ENCODE results near the gene RPS6KA2. TPM values are rescaled to one million over a fixed set of nuclear protein-coding genes. Genes with fewer than 3 reads are reported as not detected.

Gene RPS6KA2
- total RNA-seq, 1 experiment from 2014 or later, result 7.3 TPM

DNA sequence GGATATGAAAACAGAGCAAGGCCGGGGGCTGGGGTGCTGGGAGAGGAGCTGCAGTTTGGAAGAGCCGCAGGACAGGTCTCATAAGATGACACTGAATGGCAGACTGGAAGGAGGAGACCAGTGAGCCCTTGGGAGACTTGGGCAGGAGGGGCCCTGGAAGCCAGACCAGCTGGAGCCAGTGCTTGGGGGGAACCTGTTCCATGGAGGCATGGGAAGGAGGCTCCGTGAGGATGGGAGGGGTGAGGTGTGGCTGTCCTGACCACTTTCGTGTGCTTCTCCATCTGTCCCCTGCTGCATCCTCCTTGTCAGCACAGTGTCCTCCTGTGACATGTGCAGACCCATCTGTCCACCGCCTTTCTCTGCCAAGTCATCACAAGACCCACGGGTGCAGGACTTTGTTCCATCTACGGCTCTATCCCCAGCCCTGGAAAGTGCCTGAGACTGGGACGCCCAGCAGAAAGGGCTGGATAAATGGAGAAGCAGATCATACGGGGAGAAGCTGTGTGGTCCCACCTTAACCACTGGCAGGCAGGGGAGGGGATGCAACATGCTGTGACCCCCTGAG is 159.5 kb downstream of the RPS6KA2 start:
- no peak for DNase-seq (ENCODE audit: low read depth)

DNA sequence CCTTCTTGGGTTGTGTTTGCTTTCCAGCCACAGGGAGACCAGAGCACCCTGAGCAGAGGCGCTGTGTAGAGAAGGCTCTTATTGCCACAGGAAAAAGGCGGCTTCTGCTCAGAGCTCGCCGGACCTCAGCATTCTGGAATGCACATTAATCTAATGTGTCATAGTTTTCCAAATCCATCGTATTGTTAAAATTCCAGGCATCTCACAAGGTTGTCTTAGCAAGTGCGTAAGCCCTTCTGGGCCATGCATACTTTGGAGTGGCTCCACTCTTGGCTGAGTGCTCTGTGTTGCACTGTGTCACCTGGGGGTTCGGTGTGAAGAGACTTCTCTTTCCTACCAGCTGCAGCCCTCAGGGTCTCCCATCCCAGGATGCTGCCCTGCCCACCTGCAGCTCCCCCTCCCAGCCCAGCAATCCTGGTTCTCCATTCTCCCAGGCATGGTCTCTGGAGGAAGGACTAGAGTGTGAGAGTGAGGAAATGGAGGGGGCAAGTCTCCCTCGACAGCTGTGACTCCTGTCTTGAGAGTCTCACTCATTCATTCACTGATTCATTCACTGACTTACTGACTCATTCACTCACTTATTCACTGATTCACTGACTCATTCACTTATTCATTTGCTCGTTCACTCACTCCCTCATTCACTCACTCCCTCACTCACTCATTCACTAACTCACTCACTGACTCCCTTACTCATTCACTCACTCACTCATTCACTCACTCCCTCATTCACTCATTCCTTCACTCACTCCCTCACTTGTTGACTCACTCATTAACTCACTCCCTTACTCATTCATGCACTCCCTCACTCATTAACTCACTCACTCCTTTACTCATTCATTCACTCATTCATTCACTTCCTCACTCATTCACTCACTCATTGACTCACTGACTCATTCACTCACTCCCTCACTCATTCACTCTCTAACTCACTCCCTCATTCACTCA is 160.6 kb downstream of the RPS6KA2 start:
- DNase-seq (ENCODE audit: low read depth), result no peak

DNA sequence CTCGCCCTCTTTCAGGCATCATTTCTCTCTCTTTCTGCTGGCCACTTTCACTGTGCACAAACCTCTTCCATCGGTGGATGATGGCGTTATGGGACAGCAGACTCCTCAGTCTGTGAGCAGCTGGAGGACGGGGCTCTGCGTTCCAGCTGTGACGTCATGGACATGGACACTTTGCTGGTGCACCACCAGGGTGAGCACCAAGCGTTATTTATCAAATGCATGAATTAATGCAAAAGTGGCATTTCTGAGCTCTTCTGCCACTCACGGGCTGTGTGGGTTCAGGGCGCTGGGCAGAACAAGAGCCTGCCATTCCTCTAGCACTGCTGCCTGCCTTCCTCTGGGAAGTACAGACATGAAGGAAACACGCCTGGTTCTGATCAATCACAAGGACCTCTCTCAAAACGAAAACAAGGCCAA is 161.4 kb downstream of the RPS6KA2 start:
- no peak for DNase-seq (ENCODE audit: low read depth)

DNA sequence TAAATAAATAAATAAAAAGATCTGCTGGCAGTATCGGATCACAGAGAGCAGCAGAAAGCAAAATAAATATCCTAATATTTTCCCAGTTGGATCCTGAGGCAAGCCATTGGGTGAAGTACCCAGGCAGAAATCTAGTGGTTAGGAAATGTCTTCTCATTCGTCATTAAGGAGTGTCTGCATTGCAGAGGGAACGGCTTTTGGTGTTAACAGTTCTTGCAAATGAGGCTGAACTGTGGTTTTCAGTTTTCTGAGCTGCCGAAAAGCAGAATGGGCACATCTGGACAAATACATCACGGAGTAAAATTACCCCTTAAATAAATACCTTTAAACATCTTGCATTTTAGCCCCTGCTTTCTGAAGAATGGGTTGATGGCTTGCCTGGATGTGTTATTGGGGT is 162.1 kb downstream of the RPS6KA2 start:
- DNase-seq (ENCODE audit: low read depth), result no peak

DNA sequence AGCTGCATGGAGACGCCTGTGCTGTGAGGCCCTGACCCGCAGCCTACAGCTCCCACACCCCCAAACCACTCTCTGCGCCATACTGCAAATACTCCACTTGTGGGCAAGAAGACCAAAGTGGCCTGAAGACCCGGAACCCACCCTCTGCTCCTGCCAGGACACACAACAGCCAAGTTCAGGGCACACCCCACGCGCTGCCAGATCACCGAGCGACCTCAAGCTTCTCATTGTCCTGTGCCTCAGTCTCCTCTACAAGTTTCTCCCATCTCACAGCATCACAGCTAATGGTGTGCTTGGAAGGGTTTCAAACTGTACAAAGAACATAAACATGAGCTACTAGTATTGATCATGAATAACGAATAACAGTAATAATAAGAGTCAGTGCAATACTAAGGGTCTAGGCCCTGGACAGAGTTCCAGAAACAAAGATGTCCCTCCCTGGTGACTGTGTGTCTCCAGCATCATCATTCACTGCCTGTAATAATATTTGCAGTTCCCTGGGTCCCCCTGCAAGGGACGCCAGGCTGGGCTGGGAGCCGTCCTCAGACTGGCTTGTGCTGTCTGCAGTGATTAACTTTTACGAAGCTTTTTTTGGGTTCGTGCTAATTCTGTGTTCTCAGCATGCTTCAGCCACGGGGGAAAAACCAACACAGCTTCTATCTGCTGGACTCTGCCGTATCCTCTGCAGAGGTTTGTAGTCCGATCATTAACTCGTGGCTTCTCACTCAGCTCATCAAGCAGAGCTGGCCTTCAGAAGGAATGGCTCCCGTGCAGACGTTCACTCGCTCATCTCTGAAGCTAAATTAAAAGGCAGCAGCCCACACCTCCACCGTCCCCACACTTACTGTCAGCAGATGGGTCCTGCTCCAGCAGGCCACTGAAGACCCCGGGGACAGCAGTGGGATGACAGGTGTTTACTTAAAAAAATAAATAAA is 162.7 kb downstream of the RPS6KA2 start:
- DNase-seq (ENCODE audit: low read depth), result no peak

DNA sequence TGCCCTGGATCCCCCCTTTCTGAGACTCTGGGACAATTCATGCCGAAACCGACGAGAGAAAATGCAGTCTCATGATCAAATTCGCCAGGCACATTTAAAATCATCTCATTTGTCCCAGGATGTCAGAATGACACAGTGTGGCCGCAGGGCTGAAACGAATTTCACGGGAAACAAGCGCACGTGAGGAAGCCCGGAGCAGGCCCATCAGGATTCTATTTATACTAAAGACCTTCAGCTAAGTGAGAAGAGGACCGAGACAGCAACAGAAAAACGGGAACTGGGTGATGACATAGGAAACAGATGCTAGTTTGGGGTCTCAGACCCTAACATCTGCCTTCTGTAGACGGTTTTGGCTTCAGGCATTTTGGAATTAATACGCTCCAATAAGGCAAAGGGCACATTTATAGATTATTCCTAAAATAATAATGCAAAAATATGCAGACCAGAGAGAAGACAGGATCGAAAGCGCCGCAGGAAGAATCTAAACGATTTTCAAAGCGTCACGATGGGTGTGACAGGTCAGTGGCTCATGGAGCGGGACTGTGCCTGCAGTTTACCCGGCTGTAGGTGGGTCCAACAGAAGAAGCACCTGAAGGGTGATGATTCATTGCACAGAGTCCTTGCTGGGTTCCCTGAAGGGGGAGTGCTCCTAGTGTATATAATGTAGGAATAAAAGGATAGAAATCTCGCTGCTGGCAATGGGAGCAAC is 163.5 kb downstream of the RPS6KA2 start:
- DNase-seq (ENCODE audit: low read depth), result no peak

DNA sequence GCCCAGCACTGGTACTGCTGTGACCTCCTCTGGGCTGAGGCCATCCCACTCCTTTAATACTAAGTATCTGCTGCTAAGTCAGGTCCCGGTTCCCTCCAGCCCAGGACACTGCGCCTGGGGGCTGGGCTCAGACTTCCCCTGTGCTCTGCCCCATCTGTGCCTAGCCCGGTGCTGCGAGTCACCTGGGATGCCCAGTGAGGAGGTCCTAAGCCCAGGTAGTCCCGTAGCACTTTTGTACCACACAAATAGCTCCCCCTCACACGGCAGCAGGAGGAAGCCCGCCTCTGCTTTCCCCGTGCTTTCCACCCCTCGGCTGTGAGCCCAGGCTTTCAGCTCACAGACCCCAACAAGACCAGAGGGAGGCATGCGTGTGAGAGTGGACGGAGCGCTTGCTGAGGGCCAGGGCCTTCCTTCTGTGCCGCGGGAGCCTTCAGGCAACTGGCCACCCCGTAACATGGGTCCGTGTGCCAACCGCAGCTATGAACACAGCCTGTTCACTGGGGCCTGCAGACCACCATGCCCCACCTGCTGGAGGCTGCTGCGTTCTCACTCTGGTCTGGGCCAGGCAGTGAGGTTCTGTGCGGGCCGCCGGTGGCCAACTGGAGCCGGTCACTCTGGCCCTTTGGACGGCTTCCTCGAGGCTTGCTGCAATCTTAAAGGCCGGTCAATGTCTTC is 164.5 kb downstream of the RPS6KA2 start:
- no peak for DNase-seq (ENCODE audit: low read depth)

DNA sequence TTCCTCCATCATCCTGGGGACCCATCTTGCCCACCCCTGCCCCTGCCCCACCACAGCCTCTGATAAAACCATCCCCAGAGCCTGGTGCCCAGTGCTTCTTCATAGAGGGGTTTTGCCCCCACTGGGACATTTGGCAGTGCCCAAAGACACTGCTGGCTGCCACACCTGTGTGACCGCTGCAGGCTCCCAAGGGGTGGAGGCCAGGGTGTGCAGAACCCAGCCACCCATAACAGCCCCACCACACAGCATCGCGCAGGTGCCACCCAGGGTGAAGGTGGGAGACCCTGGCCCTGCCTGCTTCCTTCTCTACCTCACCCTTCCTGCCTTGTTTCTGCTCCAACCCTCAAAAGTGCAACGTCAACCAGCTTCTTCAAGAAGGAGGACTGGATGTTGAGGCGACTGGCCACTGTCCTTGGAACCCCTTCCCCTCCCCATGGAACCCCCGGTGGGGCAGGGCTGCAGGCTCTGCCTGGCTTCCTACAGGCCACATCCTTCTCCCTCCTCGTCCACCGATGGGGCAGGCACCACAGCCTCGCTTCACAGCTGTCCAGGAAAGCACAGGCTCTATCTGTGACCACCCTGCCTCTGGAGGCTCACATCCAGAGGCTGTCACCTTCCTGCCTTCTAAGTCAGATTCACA is 165.1 kb downstream of the RPS6KA2 start:
- DNase-seq (ENCODE audit: low read depth), result no peak

DNA sequence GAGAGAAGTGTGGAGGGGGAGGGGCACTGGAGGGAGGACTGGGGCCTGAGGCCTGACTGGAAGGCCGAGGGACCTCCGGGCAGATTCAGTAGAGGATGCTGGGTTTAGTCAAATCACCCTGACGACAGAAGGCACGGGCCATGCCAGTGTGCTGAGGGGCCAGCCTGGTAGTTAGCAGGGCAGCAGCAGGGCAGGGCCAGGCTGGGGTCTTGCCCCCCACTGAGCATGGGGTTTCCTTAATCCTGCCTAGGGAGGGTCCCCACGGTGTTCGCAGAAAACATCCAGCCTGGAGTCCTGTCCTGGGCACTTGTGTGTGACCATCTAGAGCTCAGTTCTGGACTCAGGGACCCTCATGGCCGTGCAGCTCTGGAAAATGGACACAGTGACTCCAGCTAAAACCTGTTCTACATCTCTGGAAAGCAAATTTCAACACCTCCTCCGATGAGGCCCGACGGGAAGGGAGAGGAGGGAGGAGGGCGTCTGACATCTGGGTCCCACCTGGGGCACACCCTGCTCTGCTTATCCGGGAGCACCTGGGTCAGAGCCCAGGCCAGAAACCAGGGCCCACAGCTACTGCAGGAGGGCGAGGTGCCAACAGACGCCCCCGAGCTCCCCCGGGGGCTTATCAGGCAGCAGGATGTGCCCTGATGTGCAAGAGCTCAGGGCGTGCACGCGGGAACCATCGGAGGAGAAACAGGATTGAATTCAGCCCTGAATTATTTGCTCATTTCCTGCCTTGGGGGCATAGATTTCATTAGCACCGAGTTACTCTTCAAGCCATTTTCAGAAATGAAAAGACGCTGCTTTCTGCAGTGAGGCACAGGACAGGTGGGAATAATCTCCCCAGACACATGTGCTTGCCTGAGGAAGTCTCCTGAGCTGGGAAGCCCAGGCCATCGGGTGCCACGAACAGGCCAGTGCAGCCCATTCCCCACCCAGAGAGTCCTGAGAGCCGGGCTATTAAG is 166.3 kb downstream of the RPS6KA2 start:
- peak; percentile 2 for DNase-seq (ENCODE audit: low read depth)

DNA sequence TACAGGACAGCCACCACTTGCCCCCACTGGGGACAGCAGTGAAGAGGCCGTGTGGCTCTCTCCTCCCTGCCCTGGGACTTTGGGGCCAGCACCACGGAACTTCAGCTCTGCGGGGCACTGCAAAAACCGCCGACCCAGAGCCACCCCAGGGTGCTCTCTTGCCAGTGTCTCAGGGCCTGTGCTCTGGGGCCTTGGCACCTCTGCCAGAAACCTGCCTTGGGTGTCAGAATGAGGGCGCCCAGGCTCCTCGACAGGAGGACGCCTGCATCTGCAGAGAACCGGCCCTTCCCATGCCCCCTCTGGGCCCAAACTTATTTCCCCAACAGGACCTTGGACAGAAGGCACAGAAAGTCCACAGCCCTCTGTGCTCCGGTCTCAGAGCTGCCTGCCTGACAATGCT is 167.1 kb downstream of the RPS6KA2 start:
- no peak for DNase-seq (ENCODE audit: low read depth)

DNA sequence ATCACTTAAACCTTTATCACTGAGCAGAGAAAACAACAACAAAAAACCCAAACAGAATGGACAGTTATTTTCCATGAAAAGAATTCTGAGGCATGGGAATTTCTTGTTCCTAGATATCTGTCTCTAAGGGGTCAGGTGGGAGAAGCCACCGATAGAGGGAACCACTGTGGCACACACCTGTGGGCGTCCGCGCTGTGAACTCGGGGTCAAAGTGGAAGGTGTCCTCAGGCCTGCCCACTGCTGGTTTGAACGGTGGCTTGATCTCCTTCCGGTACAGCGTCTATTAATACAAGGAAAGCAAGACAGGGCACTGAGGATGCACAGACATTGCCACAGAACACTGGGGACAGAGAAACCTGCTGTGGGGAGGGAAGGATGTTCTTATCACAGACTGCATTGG is 167.8 kb downstream of the RPS6KA2 start:
- no peak for DNase-seq (ENCODE audit: low read depth)

DNA sequence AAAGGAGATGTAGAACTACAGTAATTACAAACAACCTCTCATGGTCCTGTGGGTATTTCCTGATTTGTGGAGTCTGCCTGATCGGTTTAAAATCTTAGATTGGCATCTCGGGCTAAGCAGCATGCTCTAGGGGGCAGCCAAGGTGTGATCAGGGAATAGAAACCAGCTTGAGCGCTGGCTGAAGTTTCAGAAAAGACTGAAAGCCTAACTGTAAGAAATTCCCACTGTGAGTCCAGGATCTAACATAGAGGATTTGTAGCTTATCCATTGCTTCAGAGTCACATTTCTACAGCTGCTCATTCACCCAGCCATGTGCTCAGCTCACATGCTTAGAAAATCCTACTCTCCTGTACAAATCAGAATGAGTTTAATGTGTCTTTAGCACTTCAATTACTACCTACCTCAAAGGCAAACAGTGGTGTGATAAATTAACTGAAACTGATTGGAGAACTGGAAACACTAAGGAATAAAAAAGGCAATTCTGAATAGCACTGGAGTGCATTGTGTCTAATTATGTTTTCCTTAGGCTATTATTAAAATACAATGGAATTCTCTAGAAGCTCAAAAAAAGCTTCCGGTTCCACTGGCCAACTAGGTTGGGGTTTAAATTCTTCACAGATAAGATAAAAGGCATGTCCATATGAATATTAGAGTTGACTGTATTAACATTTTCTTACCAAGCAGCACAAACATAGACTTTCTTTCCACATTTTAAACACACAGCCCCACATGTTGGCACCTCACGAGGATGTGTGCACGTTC is 170.5 kb downstream of the RPS6KA2 start:
- DNase-seq (ENCODE audit: low read depth), result peak; percentile 3

DNA sequence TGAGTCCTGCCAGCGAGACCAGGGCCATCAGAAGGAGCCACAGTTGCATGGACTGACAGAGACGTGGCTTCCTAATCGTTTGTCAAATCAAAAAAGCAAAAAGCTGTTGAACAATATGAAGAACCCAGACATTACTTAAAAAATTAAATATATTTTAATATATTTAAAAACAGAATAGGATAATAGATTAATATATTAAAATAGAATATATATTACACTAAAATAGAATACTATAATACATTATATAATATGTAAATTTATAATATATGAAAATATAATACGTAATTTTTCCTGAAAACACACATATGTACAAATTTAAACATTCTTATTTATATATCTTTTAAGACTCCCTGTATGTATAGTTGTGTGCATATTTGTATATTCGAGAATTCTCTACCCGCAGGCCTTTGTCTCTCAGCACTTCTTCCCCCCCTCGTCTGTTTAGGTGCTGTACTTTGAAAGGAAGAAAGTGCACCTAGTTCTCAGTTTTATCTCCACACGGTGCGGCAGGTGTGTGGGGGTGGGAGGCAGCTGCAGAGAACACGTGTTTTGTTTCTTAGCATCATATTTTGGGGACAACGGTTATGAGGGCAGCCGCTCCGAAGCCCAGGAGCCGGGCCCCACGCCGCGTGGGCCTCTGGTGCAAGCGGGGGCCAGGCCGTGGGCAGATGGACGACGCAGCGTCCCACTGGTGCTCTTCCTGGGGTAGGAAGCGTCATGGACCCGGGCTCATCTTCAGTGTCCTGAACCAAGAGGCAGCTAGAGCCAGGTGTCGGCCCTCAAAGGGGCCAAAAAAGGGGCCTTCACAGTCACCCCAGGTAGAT is 172.1 kb downstream of the RPS6KA2 start:
- DNase-seq (ENCODE audit: low read depth), result no peak

DNA sequence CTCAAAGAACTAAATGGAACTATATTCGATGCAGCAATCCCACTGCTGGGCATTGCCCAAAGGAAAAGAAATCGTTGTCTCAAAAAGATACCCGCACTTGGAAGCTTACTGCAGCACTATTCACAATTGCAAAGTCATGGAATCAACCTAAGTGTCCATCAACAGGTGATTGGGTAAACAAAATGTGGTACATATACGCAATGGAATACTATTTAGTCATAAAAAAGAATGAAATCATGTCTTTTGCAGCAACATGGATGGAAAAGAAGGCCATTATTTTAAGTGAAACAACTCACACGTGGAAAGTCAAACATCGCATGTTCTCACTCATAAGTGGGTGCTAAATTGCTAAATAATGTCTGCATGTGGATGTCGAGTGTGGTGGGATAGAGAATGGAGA is 173.4 kb downstream of the RPS6KA2 start:
- DNase-seq (ENCODE audit: low read depth), result no peak

DNA sequence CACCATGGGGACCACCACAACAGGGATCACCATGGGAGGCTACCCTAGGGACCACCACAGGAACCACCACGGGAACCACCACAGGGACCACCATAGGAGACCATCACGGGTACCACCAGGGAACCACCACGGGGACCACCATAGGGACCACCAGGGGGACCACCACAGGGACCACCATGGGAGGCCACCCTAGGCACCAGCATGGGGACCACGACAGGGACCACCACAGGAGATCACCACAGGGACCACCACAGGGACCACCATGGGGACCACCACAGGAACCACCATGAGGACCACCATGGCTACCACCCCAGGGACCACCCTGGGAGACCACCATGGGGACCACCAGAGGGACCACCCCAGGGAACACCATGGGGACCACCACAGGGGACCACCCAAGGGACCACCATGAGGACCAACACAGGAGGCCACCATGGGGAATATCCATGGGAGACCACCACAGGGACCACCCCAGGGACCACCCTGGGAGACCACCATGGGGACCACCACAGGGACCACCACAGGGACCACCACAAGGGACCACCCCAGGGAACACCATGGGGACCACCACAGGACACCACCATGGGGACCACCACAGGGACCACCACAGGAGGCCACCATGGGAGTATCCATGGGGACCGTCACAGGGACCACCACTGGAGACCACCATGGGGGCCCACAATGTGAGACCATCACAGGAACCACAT is 176.7 kb downstream of the RPS6KA2 start:
- no peak for DNase-seq (ENCODE audit: low read depth)

DNA sequence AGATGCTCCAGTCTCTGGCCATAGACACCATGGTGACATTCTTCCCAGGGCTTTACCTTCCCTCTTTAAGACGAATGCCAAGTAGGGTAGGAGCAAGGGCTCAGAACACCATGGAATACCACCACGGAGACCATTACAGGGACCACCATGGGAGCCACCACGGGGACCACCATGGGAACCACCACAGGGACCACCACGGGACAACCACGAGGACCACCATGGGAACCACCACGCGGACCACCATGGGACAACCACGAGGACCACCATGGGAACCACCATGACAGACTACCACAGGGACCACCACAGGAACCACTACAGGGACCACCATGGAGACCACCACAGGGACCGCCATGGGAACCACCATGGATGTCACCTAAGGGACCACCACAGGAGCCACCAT is 177.4 kb downstream of the RPS6KA2 start:
- no peak for DNase-seq (ENCODE audit: low read depth)

DNA sequence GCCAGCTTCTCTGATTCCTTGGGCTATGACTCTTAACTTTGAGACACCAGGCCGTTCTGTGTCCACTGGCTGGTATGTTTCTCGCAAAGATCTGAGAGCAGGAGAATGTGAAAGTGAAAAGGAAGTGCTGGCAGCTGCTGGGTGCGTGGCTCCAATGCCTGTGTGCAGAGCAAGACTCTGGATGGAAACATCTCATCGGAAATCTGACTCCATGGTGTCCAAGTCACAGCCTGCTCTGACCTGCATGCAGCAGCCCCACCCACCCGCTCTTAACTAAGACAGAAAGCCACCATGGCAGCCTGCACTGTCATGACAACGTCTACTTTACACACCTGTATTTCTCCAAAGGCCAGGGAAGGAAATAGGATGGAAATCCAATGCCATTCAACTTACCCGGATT is 178.0 kb downstream of the RPS6KA2 start:
- no peak for DNase-seq (ENCODE audit: low read depth)

Data from RPMI7951 (cell line).